A549 (cell line): ENCODE measurements around the gene NPC1L1. TPM values are rescaled to one million over a fixed set of nuclear protein-coding genes. Genes with fewer than 3 reads are reported as not detected.

Experiments used
- ATAC-seq, 2 experiments: fragments of 200-7000 bp in 1 of 2; fragments of >200 bp in 1 of 2; cut with Nextera tagmentation in 1 of 2; cut with Tn5 transposase in 1 of 2; 3 replicates each; pipeline versions ENCODE4 v1.8.0 to v1.9.1; 2018 to 2020; ENCODE audit warnings: mild to moderate bottlenecking in 1 of 2, moderate library complexity in 1 of 2
- CTCF ChIA-PET: fragments of 300-600 bp; sonication (Branson Sonifier 250); formaldehyde crosslinking; extraction: SDS; loops from one replicate; lab custom pipeline; 2021; ENCODE audit warnings: antibody characterized with exemption, inconsistent platforms; lab: Yijun Ruan, JAX
- POLR2A ChIA-PET: fragments of 350-600 bp; formaldehyde crosslinking; extraction: SDS; loops from one replicate; lab custom pipeline; 2021; ENCODE audit warnings: antibody characterized with exemption, inconsistent platforms; lab: Yijun Ruan, JAX
- DNase-seq, 2 experiments: peaks; one replicate each; pipeline versions ENCODE4 v3.0.0 to v3.0.0-alpha.2; 2011 to 2016; ENCODE audit warnings: low read depth in 1 of 2, low spot score in 1 of 2
- FAIRE-seq: peaks from 2 replicates; lab custom pipeline; 2011; peaks lifted over from hg19 to GRCh38; lab: Jason Lieb, UNC
- H3K27ac ChIP-seq, 2 experiments: fragments of >200 bp; sonication (Bioruptor Twin); formaldehyde crosslinking; 3 replicates each; pipeline ENCODE4 v1.5.1; 2016 to 2017
- H3K4me1 ChIP-seq: fragments of >200 bp; sonication (Bioruptor Twin); formaldehyde crosslinking; 3 replicates; pipeline ENCODE4 v1.6.1; 2016
- H3K4me2 ChIP-seq: fragments of >200 bp; sonication (Bioruptor Twin); formaldehyde crosslinking; 3 replicates; pipeline ENCODE4 v1.6.1; 2016
- H3K4me3 ChIP-seq: fragments of >200 bp; sonication (Bioruptor Twin); formaldehyde crosslinking; 3 replicates; pipeline ENCODE4 v1.5.1; 2016
- H3K9me3 ChIP-seq: fragments of >200 bp; sonication (Bioruptor Twin); formaldehyde crosslinking; 3 replicates; pipeline ENCODE4 v1.6.1; 2016
- CBX2 ChIP-seq: fragments of 200-600 bp; sonication (generic); IDR thresholded peaks from 2 replicates; pipeline ENCODE4 v1.6.1; 2016; ENCODE audit warnings: low read depth, mild to moderate bottlenecking, borderline replicate concordance
- CHD2 ChIP-seq: fragments of 150-350 bp; IDR thresholded peaks from 2 replicates; pipeline ENCODE4 v1.6.1; 2014; ENCODE audit warnings: low read length; ENCODE audit not compliant: partially characterized antibody
- CTCF ChIP-seq: fragments of >200 bp; sonication (Bioruptor Twin); formaldehyde crosslinking; IDR thresholded peaks from 3 replicates; pipeline ENCODE4 v1.5.1; 2016
- E2F6 ChIP-seq: IDR thresholded peaks from 2 replicates; pipeline ENCODE4 v1.6.1; 2012; ENCODE audit warnings: low read depth, borderline replicate concordance
- EHMT2 ChIP-seq: fragments of 200-600 bp; sonication (generic); IDR thresholded peaks from 2 replicates; pipeline ENCODE4 v1.6.1; 2016; ENCODE audit warnings: antibody characterized with exemption, low read depth, mild to moderate bottlenecking, moderate library complexity
- EP300 ChIP-seq, 2 experiments: fragments of >200 bp; sonication (Bioruptor Twin); formaldehyde crosslinking; IDR thresholded peaks; 2 replicates in 1 of 2; 3 replicates in 1 of 2; pipeline ENCODE4 v1.6.1; 2016 to 2017
- ESRRA ChIP-seq: fragments of 150-350 bp; IDR thresholded peaks from 2 replicates; pipeline ENCODE4 v1.6.1; 2014; ENCODE audit warnings: mild to moderate bottlenecking, low read length, borderline replicate concordance
- FOXS1 ChIP-seq: fragments of 250-450 bp; sonication (Bioruptor Pico); IDR thresholded peaks from 2 replicates; pipeline ENCODE4 v1.5.0; 2020; ENCODE audit warnings: mild to moderate bottlenecking, moderate library complexity
- GATA3 ChIP-seq: IDR thresholded peaks from 2 replicates; pipeline ENCODE4 v1.6.1; 2012; ENCODE audit warnings: borderline replicate concordance
- HEYL ChIP-seq: fragments of 250-450 bp; sonication (Bioruptor Pico); IDR thresholded peaks from 2 replicates; pipeline ENCODE4 v1.8.0; 2021; ENCODE audit warnings: mild to moderate bottlenecking, moderate library complexity
- HMGXB4 ChIP-seq: fragments of 250-450 bp; sonication (Bioruptor Pico); IDR thresholded peaks from 2 replicates; pipeline ENCODE4 v1.5.0; 2021; ENCODE audit warnings: mild to moderate bottlenecking, moderate library complexity, borderline replicate concordance
- HOXA7 ChIP-seq: fragments of 250-450 bp; sonication (Bioruptor Pico); IDR thresholded peaks from 2 replicates; pipeline ENCODE4 v1.5.0; 2020; ENCODE audit warnings: mild to moderate bottlenecking, moderate library complexity
- JUN ChIP-seq, 2 experiments: fragments of >200 bp; sonication (Bioruptor Twin); formaldehyde crosslinking; IDR thresholded peaks; 2 replicates in 1 of 2; 3 replicates in 1 of 2; pipeline ENCODE4 v1.6.1; 2016 to 2017
- KDM5A ChIP-seq: fragments of 200-600 bp; sonication (generic); IDR thresholded peaks from 2 replicates; pipeline ENCODE4 v1.6.1; 2016; ENCODE audit warnings: antibody characterized with exemption, mild to moderate bottlenecking
- MAZ ChIP-seq: fragments of 150-350 bp; IDR thresholded peaks from 2 replicates; pipeline ENCODE4 v1.6.1; 2014; ENCODE audit warnings: antibody characterized with exemption, low read depth, low read length, borderline replicate concordance
- MYC ChIP-seq: IDR thresholded peaks from 2 replicates; pipeline ENCODE4 v1.6.1; 2012; ENCODE audit warnings: mild to moderate bottlenecking, inconsistent platforms, low read length, improper control_type of control experiment, borderline replicate concordance
- NFE2L2 ChIP-seq: fragments of 150-350 bp; conservative IDR thresholded peaks from 2 replicates; pipeline ENCODE4 v1.6.1; 2014; ENCODE audit warnings: low read length
- NPAS2 ChIP-seq: fragments of 250-450 bp; sonication (Bioruptor Pico); IDR thresholded peaks from 2 replicates; pipeline ENCODE4 v1.8.0; 2022; ENCODE audit warnings: mild to moderate bottlenecking, moderate library complexity, borderline replicate concordance
- NR3C1 ChIP-seq: fragments of >200 bp; sonication (Bioruptor Twin); formaldehyde crosslinking; IDR thresholded peaks from 3 replicates; pipeline ENCODE4 v1.6.1; 2017
- POLR2A ChIP-seq: IDR thresholded peaks from 2 replicates; pipeline ENCODE4 v1.6.1; 2012; ENCODE audit warnings: mild to moderate bottlenecking, low read length
- RCOR1 ChIP-seq: fragments of 150-350 bp; IDR thresholded peaks from 2 replicates; pipeline ENCODE4 v1.6.1; 2014; ENCODE audit warnings: antibody characterized with exemption, low read length, low read depth
- RNF2 ChIP-seq: fragments of 200-600 bp; sonication (generic); IDR thresholded peaks from 2 replicates; pipeline ENCODE4 v1.6.1; 2016; ENCODE audit warnings: low read depth, mild to moderate bottlenecking, antibody characterized with exemption, moderate library complexity, borderline replicate concordance
- SMC3 ChIP-seq: fragments of >200 bp; sonication (Bioruptor Twin); formaldehyde crosslinking; IDR thresholded peaks from 3 replicates; pipeline ENCODE4 v1.6.1; 2018; ENCODE audit warnings: inconsistent platforms
- TP53 ChIP-seq: fragments of 250-450 bp; sonication (Bioruptor Pico); IDR thresholded peaks from 2 replicates; pipeline ENCODE4 v1.5.0; 2021; ENCODE audit warnings: mild to moderate bottlenecking, moderate library complexity
- USF2 ChIP-seq: fragments of 450-650 bp; IDR thresholded peaks from 2 replicates; pipeline ENCODE4 v1.6.1; 2014; ENCODE audit warnings: antibody characterized with exemption
- ZC3H11A ChIP-seq: fragments of 450-650 bp; IDR thresholded peaks from 2 replicates; pipeline ENCODE4 v1.6.1; 2014; ENCODE audit warnings: antibody characterized with exemption, mild to moderate bottlenecking
- WGBS: methylation state at CpG from one replicate; pipeline ENCODE4 v1.1.6; 2017; ENCODE audit errors: missing lambda C conversion rate; 5-methylcytosine and 5-hydroxymethylcytosine counted together
- polyA plus RNA-seq, 4 experiments: library from polyadenylated mRNA; depleted of rRNA in 3 of 4; stranded (reverse); fragments of >200 nt; fragmentation: RNase III in 1 of 4; extraction: RNeasy Plus Mini Kit Qiagen cat#74134 plus additional on column Dnase treatment in 1 of 4; gene quantifications; 2 replicates in 3 of 4; 3 replicates in 1 of 4; pipeline ENCODE4 v1.2.3, GENCODE V29; 2011 to 2017

Gene NPC1L1
- polyA plus RNA-seq, 2 of the 4 experiments (the other 2 are of a cell fraction): 0.04 to 0.06 TPM

DNA sequence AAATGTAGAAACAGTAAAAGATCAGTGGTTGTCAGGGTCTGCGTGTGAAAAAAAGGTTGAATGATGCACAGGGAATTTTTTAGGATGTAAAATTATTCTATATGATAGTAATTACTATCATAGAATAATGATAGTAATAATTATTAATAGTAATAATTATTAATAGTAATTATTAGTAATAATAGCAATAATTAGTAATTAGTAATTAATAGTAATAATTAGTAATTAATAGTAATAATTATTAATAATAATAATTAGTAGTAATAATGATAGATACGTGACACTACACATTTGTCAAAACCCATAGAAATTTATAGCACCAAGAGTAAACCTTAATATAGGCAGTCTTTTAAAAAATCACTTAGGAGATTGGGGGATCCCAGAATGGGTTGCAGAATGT lies 46.2 kb downstream of the NPC1L1 start:
- WGBS: 57% methylated on average over 2 of the region's 2 CpGs
- H3K4me3 ChIP-seq: no peak overlapping the region
- H3K4me2 ChIP-seq: no peak overlapping the region
- no peaks in the 10 kb centered on the region for H3K4me1 ChIP-seq
- DNase-seq (no peak), FAIRE-seq (no peak), ATAC-seq (no peak)
- H3K9me3 ChIP-seq: no peaks in the 10 kb centered on the region
- ChIA-PET POLR2A (no interaction called here), CTCF (interaction anchor here (0.6 to 1.4 kb wide), 2 partner anchors 70 to 79 kb away, joined by 3 to 6 read pairs; no protein-coding TSS in a partner anchor)
- TF ChIP-seq KDM5A: no peak
- no peak overlapping the region for H3K27ac ChIP-seq

GRCh38 chr7:44491229-44491628 lies 49.9 kb downstream of the NPC1L1 start:
- no peaks in the 10 kb centered on the region for H3K9me3 ChIP-seq
- peak overlapping the region; percentile 69 for H3K4me2 ChIP-seq
- POLR2A ChIA-PET: interaction anchor here (0.7 to 1.8 kb wide), 6 partner anchors 43 to 516 kb away, joined by 3 to 8 read pairs (median 3); partner anchors contain the start of genes DDX56 and TMED4
- DNase-seq: no peak
- peak overlapping the region; percentile 93 to 98 for H3K27ac ChIP-seq
- peak overlapping the region; percentile 88 for H3K4me3 ChIP-seq
- 9% methylated on average over 3 of the region's 3 CpGs for WGBS
- CTCF ChIA-PET: interaction anchor here (0.8 to 2.3 kb wide), 7 partner anchors 16 to 250 kb away, joined by 3 to 17 read pairs (median 4); no protein-coding TSS in a partner anchor
- FAIRE-seq: no peak
- H3K4me1 ChIP-seq: peaks cover 13% of the 10 kb centered on the region
- no peak for ATAC-seq
- TF ChIP-seq ZC3H11A: no peak
- no peak for TF ChIP-seq KDM5A
- TF ChIP-seq GATA3: no peak
- no peak for TF ChIP-seq ESRRA
- TF ChIP-seq HEYL (CRISPR knock-in tag): no peak
- TF ChIP-seq CBX2: no peak
- TF ChIP-seq CHD2: no peak
- no peak for TF ChIP-seq JUN (IDR thresholded peaks at IDR 0.05)
- no peak for TF ChIP-seq EHMT2
- no peak for TF ChIP-seq HMGXB4 (CRISPR knock-in tag)

GRCh38 chr7:44490351-44491200 lies 50.6 kb downstream of the NPC1L1 start, which contains the start of gene NUDCD3:
NUDCD3 (minus strand) TSS chr7:44490658; CDS start chr7:44490600, 58 bp downstream.
- no peaks in the 10 kb centered on the region for H3K9me3 ChIP-seq
- DNase-seq (peak; percentile 89 to 91), FAIRE-seq (no peak), ATAC-seq (peak; percentile 99)
- POLR2A ChIA-PET: interaction anchor here (0.7 to 1.8 kb wide), 6 partner anchors 44 to 516 kb away, joined by 3 to 8 read pairs (median 3); partner anchors contain the start of genes DDX56 and TMED4
- 3% methylated on average over 23 of the region's 63 CpGs for WGBS
- H3K4me3 ChIP-seq: peak within 1 kb of the TSS; percentile 88
- CTCF ChIA-PET: interaction anchor here (0.8 to 2.3 kb wide), 8 partner anchors 10 to 250 kb away, joined by 3 to 17 read pairs (median 4); no protein-coding TSS in a partner anchor
- H3K4me2 ChIP-seq: peak within 1 kb of the TSS; percentile 96
- H3K27ac ChIP-seq: peak within 1 kb of the TSS; percentile 93 to 98
- peaks cover 13% of the 10 kb centered on the region for H3K4me1 ChIP-seq
- no peak for TF ChIP-seq TP53 (CRISPR knock-in tag)
- no peak for TF ChIP-seq EP300 (IDR thresholded peaks at IDR 0.05)
- TF ChIP-seq RCOR1: no peak
- TF ChIP-seq CTCF: peak; percentile 25; the same call in 2 of the 3 replicates
- no peak for TF ChIP-seq FOXS1 (CRISPR knock-in tag)
- no peak for TF ChIP-seq ESRRA
- no peak for TF ChIP-seq NFE2L2
- no peak; the same call in 2 of the 3 replicates for TF ChIP-seq SMC3
- TF ChIP-seq RNF2: no peak
- TF ChIP-seq MYC: peak; percentile 67
- TF ChIP-seq MAZ: no peak
- no peak for TF ChIP-seq HOXA7 (CRISPR knock-in tag)
- TF ChIP-seq POLR2A: peak; percentile 84
- peak; percentile 87 for TF ChIP-seq E2F6
- TF ChIP-seq USF2: peak; percentile 98
- TF ChIP-seq NPAS2 (CRISPR knock-in tag): peak; percentile 91
- TF ChIP-seq NR3C1: no peak
